SK-N-SH treated with all-trans-retinoic acid at 6 μM for 48 hours (cell line): Measurements from ENCODE around the gene MTHFD1.

ENCODE experiments used
- ATAC-seq: fragments of 200-7000 bp; cut with Tn5 transposase; 3 replicates; pipeline ENCODE4 v1.9.1; 2020; ENCODE audit warnings: mild to moderate bottlenecking, moderate library complexity
- ARNTL ChIP-seq: fragments of 450-650 bp; formaldehyde crosslinking; IDR thresholded peaks from 2 replicates; pipeline ENCODE4 v1.5.0; 2020; ENCODE audit warnings: low read depth, mild to moderate bottlenecking, moderate library complexity, borderline replicate concordance
- BACH2 ChIP-seq: fragments of 250-450 bp; sonication (Bioruptor Pico); IDR thresholded peaks from 2 replicates; pipeline ENCODE4 v1.9.0; 2021; ENCODE audit warnings: mild to moderate bottlenecking, borderline replicate concordance
- CREB5 ChIP-seq: fragments of 250-450 bp; sonication (Bioruptor Pico); IDR thresholded peaks from 2 replicates; pipeline ENCODE4 v1.5.1; 2020; ENCODE audit warnings: low read depth, mild to moderate bottlenecking, moderate library complexity
- CSDC2 ChIP-seq: fragments of 250-450 bp; sonication (Bioruptor Pico); IDR thresholded peaks from 2 replicates; pipeline ENCODE4 v1.5.0; 2020; ENCODE audit warnings: mild to moderate bottlenecking, moderate library complexity
- CSRNP3 ChIP-seq: fragments of 250-450 bp; sonication (Bioruptor Pico); IDR thresholded peaks from 2 replicates; pipeline ENCODE4 v1.5.1; 2021; ENCODE audit warnings: mild to moderate bottlenecking, moderate library complexity
- ESRRG ChIP-seq: fragments of 250-450 bp; sonication (Bioruptor Pico); IDR thresholded peaks from 2 replicates; pipeline ENCODE4 v1.6.1; 2021; ENCODE audit warnings: mild to moderate bottlenecking
- GLIS3 ChIP-seq: fragments of 250-450 bp; sonication (Bioruptor Pico); IDR thresholded peaks from 2 replicates; pipeline ENCODE4 v1.5.0; 2020; ENCODE audit warnings: mild to moderate bottlenecking, moderate library complexity
- ISL1 ChIP-seq: fragments of 250-450 bp; sonication (Bioruptor Pico); IDR thresholded peaks from 2 replicates; pipeline ENCODE4 v2.1.2; 2022; ENCODE audit warnings: mild to moderate bottlenecking, moderate library complexity
- OSR1 ChIP-seq: fragments of 250-450 bp; sonication (Bioruptor Pico); IDR thresholded peaks from 2 replicates; pipeline ENCODE4 v1.8.0; 2022; ENCODE audit warnings: moderate library complexity, mild to moderate bottlenecking, inconsistent platforms
- PPARA ChIP-seq: fragments of 250-450 bp; sonication (Bioruptor Pico); IDR thresholded peaks from 2 replicates; pipeline ENCODE4 v1.5.0; 2020; ENCODE audit warnings: mild to moderate bottlenecking, borderline replicate concordance
- SNAI2 ChIP-seq: fragments of 250-450 bp; sonication (Bioruptor Pico); IDR thresholded peaks from 2 replicates; pipeline ENCODE4 v1.5.0; 2020; ENCODE audit warnings: mild to moderate bottlenecking, moderate library complexity
- TCF4 ChIP-seq: fragments of 250-450 bp; sonication (Bioruptor Pico); IDR thresholded peaks from 2 replicates; pipeline ENCODE4 v1.8.0; 2021; ENCODE audit warnings: mild to moderate bottlenecking, moderate library complexity, borderline replicate concordance
- ZC3H10 ChIP-seq: fragments of 250-450 bp; sonication (Bioruptor Pico); IDR thresholded peaks from 2 replicates; pipeline ENCODE4 v1.5.1; 2021; ENCODE audit warnings: mild to moderate bottlenecking, moderate library complexity
- ZFP3 ChIP-seq: fragments of 250-450 bp; sonication (Bioruptor Pico); IDR thresholded peaks from 2 replicates; pipeline ENCODE4 v1.5.0; 2020; ENCODE audit warnings: mild to moderate bottlenecking, moderate library complexity
- ZFP30 ChIP-seq: fragments of 450-650 bp; formaldehyde crosslinking; IDR thresholded peaks from 2 replicates; pipeline ENCODE4 v1.5.0; 2022; ENCODE audit warnings: mild to moderate bottlenecking, moderate library complexity
- ZNF565 ChIP-seq: fragments of 450-650 bp; formaldehyde crosslinking; conservative IDR thresholded peaks from 2 replicates; pipeline ENCODE4 v1.5.0; 2020; ENCODE audit warnings: low read depth, mild to moderate bottlenecking, moderate library complexity
- ZNF70 ChIP-seq: fragments of 450-650 bp; formaldehyde crosslinking; IDR thresholded peaks from 2 replicates; pipeline ENCODE4 v1.5.0; 2020; ENCODE audit warnings: mild to moderate bottlenecking, moderate library complexity
- TF ChIP-seq, protein P1 (sequence below): fragments of 250-450 bp; sonication (Bioruptor Pico); IDR thresholded peaks from 2 replicates; pipeline ENCODE4 v1.8.0; 2020; ENCODE audit warnings: mild to moderate bottlenecking, moderate library complexity, borderline replicate concordance
- TF ChIP-seq, protein P2 (sequence below): fragments of 250-450 bp; sonication (Bioruptor Pico); IDR thresholded peaks from 2 replicates; pipeline ENCODE4 v1.5.0; 2020; ENCODE audit warnings: mild to moderate bottlenecking, moderate library complexity
- TF ChIP-seq, protein P3 (sequence below): fragments of 250-450 bp; sonication (Bioruptor Pico); IDR thresholded peaks from 2 replicates; pipeline ENCODE4 v1.8.0; 2021; ENCODE audit warnings: low read depth, mild to moderate bottlenecking, moderate library complexity, borderline replicate concordance

Gene MTHFD1

DNA sequence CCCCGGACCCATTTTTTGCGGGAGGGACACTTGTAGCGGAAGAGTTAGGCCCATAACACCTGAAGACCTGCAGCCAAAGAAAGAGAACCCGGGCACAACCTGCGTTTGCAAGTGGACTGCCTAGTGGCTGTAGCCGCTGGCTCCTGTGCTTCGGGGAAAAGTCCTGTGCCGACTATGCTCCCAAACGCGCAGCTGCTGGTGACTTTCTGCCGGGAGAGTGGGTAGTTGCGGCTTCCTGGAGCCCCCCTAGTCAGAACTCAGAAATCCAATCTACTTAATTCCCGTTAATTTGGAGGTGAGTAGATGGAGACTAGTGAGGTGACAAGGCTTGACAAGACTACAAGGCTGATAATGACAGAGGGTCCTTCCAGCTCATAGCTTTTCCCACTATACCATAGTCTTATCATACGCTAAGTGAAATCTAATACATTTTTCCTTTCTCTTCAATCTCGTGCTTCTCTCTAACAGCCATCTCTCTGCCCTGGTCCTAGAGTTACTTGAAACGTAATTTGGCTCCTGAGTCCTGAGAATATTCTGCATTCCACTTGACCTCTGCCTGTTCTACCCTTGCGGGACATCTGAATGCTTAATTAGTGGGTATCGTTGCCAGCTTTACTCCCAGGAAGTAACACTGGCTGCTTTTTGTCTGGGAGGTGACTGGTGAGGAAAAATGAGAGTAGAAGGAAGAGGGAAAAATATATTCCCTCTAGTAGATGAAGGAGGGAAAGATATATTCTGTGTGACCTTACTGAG is 556 bp downstream of the MTHFD1 start:
- TF ChIP-seq, protein P1, sequence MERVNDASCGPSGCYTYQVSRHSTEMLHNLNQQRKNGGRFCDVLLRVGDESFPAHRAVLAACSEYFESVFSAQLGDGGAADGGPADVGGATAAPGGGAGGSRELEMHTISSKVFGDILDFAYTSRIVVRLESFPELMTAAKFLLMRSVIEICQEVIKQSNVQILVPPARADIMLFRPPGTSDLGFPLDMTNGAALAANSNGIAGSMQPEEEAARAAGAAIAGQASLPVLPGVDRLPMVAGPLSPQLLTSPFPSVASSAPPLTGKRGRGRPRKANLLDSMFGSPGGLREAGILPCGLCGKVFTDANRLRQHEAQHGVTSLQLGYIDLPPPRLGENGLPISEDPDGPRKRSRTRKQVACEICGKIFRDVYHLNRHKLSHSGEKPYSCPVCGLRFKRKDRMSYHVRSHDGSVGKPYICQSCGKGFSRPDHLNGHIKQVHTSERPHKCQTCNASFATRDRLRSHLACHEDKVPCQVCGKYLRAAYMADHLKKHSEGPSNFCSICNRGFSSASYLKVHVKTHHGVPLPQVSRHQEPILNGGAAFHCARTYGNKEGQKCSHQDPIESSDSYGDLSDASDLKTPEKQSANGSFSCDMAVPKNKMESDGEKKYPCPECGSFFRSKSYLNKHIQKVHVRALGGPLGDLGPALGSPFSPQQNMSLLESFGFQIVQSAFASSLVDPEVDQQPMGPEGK (CRISPR knock-in tag): no peak
- TF ChIP-seq ISL1 (CRISPR knock-in tag) (no peak), CSDC2 (CRISPR knock-in tag) (no peak), ESRRG (no peak), ZFP30 (no peak), ZNF70 (CRISPR knock-in tag) (no peak), ZC3H10 (CRISPR knock-in tag) (no peak)
- TF ChIP-seq, all 23 proteins: peak for 0
- ATAC-seq: peak; percentile 31

GRCh38 chr14:64391113-64391725 is 3.1 kb downstream of the MTHFD1 start:
- ATAC-seq: no peak
- TF ChIP-seq ZFP3 (no peak), ZNF70 (CRISPR knock-in tag) (no peak), ZC3H10 (CRISPR knock-in tag) (no peak), ESRRG (no peak), ARNTL (CRISPR knock-in tag) (no peak), SNAI2 (no peak), PPARA (CRISPR knock-in tag) (no peak), OSR1 (no peak), BACH2 (CRISPR knock-in tag) (no peak), CSRNP3 (no peak), CREB5 (CRISPR knock-in tag) (no peak), ISL1 (CRISPR knock-in tag) (no peak), GLIS3 (CRISPR knock-in tag) (no peak), TCF4 (CRISPR knock-in tag) (no peak), CSDC2 (CRISPR knock-in tag) (no peak), ZNF565 (CRISPR knock-in tag) (no peak)
- TF ChIP-seq, protein P1 (CRISPR knock-in tag): no peak
- TF ChIP-seq, protein P2, sequence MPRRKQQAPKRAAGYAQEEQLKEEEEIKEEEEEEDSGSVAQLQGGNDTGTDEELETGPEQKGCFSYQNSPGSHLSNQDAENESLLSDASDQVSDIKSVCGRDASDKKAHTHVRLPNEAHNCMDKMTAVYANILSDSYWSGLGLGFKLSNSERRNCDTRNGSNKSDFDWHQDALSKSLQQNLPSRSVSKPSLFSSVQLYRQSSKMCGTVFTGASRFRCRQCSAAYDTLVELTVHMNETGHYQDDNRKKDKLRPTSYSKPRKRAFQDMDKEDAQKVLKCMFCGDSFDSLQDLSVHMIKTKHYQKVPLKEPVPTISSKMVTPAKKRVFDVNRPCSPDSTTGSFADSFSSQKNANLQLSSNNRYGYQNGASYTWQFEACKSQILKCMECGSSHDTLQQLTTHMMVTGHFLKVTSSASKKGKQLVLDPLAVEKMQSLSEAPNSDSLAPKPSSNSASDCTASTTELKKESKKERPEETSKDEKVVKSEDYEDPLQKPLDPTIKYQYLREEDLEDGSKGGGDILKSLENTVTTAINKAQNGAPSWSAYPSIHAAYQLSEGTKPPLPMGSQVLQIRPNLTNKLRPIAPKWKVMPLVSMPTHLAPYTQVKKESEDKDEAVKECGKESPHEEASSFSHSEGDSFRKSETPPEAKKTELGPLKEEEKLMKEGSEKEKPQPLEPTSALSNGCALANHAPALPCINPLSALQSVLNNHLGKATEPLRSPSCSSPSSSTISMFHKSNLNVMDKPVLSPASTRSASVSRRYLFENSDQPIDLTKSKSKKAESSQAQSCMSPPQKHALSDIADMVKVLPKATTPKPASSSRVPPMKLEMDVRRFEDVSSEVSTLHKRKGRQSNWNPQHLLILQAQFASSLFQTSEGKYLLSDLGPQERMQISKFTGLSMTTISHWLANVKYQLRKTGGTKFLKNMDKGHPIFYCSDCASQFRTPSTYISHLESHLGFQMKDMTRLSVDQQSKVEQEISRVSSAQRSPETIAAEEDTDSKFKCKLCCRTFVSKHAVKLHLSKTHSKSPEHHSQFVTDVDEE (CRISPR knock-in tag): no peak
- TF ChIP-seq, protein P3, sequence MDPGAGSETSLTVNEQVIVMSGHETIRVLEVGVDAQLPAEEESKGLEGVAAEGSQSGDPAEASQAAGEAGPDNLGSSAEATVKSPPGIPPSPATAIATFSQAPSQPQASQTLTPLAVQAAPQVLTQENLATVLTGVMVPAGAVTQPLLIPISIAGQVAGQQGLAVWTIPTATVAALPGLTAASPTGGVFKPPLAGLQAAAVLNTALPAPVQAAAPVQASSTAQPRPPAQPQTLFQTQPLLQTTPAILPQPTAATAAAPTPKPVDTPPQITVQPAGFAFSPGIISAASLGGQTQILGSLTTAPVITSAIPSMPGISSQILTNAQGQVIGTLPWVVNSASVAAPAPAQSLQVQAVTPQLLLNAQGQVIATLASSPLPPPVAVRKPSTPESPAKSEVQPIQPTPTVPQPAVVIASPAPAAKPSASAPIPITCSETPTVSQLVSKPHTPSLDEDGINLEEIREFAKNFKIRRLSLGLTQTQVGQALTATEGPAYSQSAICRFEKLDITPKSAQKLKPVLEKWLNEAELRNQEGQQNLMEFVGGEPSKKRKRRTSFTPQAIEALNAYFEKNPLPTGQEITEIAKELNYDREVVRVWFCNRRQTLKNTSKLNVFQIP (CRISPR knock-in tag): no peak
